ENCODE measurements around the gene TSPAN18.
A peak's percentile ranks its signal among the peaks of the same experiment; 100 is the strongest.

TSPAN18 gene

DNA sequence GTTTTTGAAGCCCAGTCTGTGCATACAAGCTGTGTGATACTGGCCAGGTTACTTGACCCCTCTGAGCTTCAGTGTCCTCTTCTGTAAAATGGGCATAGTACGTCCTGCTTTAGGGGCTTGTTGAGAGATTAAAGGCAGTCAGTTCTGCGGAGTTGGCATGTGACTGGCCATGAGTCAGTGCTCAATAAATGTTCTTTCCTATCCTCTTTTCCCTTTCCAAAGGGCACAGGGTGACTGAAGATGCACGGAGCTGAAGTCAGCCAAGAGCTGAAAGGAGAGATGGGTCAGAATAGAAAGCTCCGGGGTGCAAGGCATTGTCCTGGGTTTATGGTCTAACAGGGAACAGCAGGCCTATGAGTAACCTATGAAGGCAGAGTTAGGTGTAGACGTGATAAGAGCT lies 175.0 kb downstream of the TSPAN18 start:
- 90% methylated on average over 5 of the region's 5 CpGs for WGBS
- H3K27ac ChIP-seq (ENCODE audit: low read depth, low read length): no peak overlapping the region
- H3K4me3 ChIP-seq (ENCODE audit: low read length): no peak overlapping the region
- H3K9me3 ChIP-seq (ENCODE audit: insufficient read depth, low read depth, low read length): no peaks in the 10 kb centered on the region
- peaks cover 12% of the 10 kb centered on the region for H3K4me1 ChIP-seq (ENCODE audit: insufficient read depth, low read length)
- no peak overlapping the region for H3K9ac ChIP-seq (ENCODE audit: low read depth, low read length)
- H3K36me3 ChIP-seq (ENCODE audit: insufficient read depth, low read length): no peaks in the 10 kb centered on the region
- H3K27me3 ChIP-seq (ENCODE audit: insufficient read depth, low read length): no peaks in the 10 kb centered on the region

- no peaks in the 10 kb centered on the region for H3K9me3 ChIP-seq (ENCODE audit: insufficient read depth, low read depth, low read length)
- H3K9ac ChIP-seq (ENCODE audit: low read depth, low read length): no peak overlapping the region
- H3K27ac ChIP-seq (ENCODE audit: low read depth, low read length): no peak overlapping the region
- WGBS: 75% methylated on average over 7 of the region's 7 CpGs
- no peaks in the 10 kb centered on the region for H3K36me3 ChIP-seq (ENCODE audit: insufficient read depth, low read length)
- no peak overlapping the region for H3K4me3 ChIP-seq (ENCODE audit: low read length)
- H3K27me3 ChIP-seq (ENCODE audit: insufficient read depth, low read length): no peaks in the 10 kb centered on the region
- peaks cover 13% of the 10 kb centered on the region for H3K4me1 ChIP-seq (ENCODE audit: insufficient read depth, low read length)
Observed at GRCh38 chr11:44903035-44903434, 176.3 kb downstream of the TSPAN18 start.

DNA sequence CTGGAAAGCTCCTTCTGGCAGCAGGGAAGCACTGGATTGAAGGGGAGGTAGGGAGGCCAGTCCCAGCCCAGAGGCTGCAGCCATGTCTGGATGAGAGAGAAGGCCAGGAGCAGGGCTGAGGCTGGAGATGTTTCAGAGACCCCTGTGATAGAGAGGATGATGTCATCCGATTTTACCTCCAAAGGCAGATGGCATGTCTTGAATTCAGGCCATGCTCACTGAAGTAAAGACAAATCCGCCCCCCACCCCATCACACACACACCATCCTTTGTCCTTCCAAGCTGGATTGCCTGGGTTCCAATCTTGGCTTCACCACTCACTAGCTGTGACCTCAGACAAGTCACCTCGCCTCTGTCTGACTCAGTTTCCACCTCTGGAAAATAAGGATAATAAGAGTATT lies 176.8 kb downstream of the TSPAN18 start:
- WGBS: 90% methylated on average over 3 of the region's 3 CpGs
- no peaks in the 10 kb centered on the region for H3K36me3 ChIP-seq (ENCODE audit: insufficient read depth, low read length)

DNA sequence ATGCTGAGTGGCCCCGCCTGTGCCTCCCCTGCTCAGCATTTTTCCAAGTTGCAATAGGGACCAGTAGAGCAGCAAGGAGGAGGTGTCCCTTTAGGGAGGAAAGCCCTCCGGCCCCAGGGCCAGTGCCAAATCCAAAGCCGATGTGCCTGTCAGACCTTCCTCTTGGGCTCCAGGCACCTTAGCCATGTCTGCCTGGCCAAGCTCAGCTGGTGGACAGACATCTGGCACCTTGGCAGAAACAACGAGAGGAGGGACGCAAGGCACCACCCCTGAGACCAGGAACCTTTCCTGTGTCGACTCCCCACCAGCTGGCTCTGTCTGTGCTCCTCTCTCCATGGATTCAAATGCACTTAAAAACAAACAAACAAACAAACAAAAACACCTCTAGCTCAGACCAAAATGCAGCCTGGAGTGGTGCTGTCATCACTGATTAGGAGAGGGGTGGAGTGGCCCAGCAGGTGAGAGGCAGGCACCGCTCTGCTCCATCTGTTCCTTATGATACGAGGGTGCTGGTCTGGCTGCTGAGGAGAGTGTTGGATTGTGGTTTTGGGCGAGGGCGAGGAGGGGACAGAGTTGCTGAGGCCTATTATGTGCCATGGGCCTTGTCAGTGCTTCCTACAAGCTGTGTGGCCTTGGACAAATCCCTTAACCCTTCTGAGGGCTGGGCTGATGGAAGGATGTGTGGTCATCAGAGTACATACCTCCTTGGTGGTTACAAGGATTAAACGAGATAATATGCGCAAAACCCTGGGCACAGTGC lies 177.7 kb downstream of the TSPAN18 start:
- peaks cover 13% of the 10 kb centered on the region for H3K4me1 ChIP-seq (ENCODE audit: insufficient read depth, low read length)
- no peaks in the 10 kb centered on the region for H3K27me3 ChIP-seq (ENCODE audit: insufficient read depth, low read length)
- no peak overlapping the region for H3K9ac ChIP-seq (ENCODE audit: low read depth, low read length)
- no peak overlapping the region for H3K4me3 ChIP-seq (ENCODE audit: low read length)
- H3K9me3 ChIP-seq (ENCODE audit: insufficient read depth, low read depth, low read length): no peaks in the 10 kb centered on the region
- no peaks in the 10 kb centered on the region for H3K36me3 ChIP-seq (ENCODE audit: insufficient read depth, low read length)
- no peak overlapping the region for H3K27ac ChIP-seq (ENCODE audit: low read depth, low read length)
- WGBS: 87% methylated on average over 11 of the region's 12 CpGs

More for the DNA sequence above, 176.8 kb downstream of the TSPAN18 start:
- no peak overlapping the region for H3K4me3 ChIP-seq (ENCODE audit: low read length)
- no peak overlapping the region for H3K9ac ChIP-seq (ENCODE audit: low read depth, low read length)
- no peak overlapping the region for H3K27ac ChIP-seq (ENCODE audit: low read depth, low read length)
- peaks cover 13% of the 10 kb centered on the region for H3K4me1 ChIP-seq (ENCODE audit: insufficient read depth, low read length)
- H3K9me3 ChIP-seq (ENCODE audit: insufficient read depth, low read depth, low read length): no peaks in the 10 kb centered on the region
- no peaks in the 10 kb centered on the region for H3K27me3 ChIP-seq (ENCODE audit: insufficient read depth, low read length)

- 49% methylated on average over 9 of the region's 9 CpGs for WGBS
- Histone ChIP-seq H3K9me3 (ENCODE audit: insufficient read depth, low read depth, low read length) (no peaks in the 10 kb centered on the region), H3K27me3 (ENCODE audit: insufficient read depth, low read length) (no peaks in the 10 kb centered on the region), H3K4me1 (ENCODE audit: insufficient read depth, low read length) (peaks cover 13% of the 10 kb centered on the region), H3K9ac (ENCODE audit: low read depth, low read length) (no peak overlapping the region), H3K36me3 (ENCODE audit: insufficient read depth, low read length) (no peaks in the 10 kb centered on the region), H3K4me3 (ENCODE audit: low read length) (no peak overlapping the region), H3K27ac (ENCODE audit: low read depth, low read length) (no peak overlapping the region)
Observed at GRCh38 chr11:44905131-44905866, 178.5 kb downstream of the TSPAN18 start.

- WGBS: 77% methylated on average over 5 of the region's 5 CpGs
- Histone ChIP-seq H3K27ac (ENCODE audit: low read depth, low read length) (no peak overlapping the region), H3K36me3 (ENCODE audit: insufficient read depth, low read length) (no peaks in the 10 kb centered on the region), H3K4me3 (ENCODE audit: low read length) (no peak overlapping the region), H3K27me3 (ENCODE audit: insufficient read depth, low read length) (no peaks in the 10 kb centered on the region), H3K9ac (ENCODE audit: low read depth, low read length) (no peak overlapping the region), H3K9me3 (ENCODE audit: insufficient read depth, low read depth, low read length) (no peaks in the 10 kb centered on the region), H3K4me1 (ENCODE audit: insufficient read depth, low read length) (peaks cover 16% of the 10 kb centered on the region)
Observed at GRCh38 chr11:44906649-44907048, 179.9 kb downstream of the TSPAN18 start.

GRCh38 chr11:44909557-44909956 lies 182.8 kb downstream of the TSPAN18 start:
- WGBS: 88% methylated on average over 14 of the region's 14 CpGs
- Histone ChIP-seq H3K4me3 (ENCODE audit: low read length) (no peak overlapping the region), H3K9me3 (ENCODE audit: insufficient read depth, low read depth, low read length) (no peaks in the 10 kb centered on the region), H3K27ac (ENCODE audit: low read depth, low read length) (no peak overlapping the region), H3K36me3 (ENCODE audit: insufficient read depth, low read length) (no peaks in the 10 kb centered on the region), H3K4me1 (ENCODE audit: insufficient read depth, low read length) (peaks cover 19% of the 10 kb centered on the region), H3K27me3 (ENCODE audit: insufficient read depth, low read length) (no peaks in the 10 kb centered on the region), H3K9ac (ENCODE audit: low read depth, low read length) (no peak overlapping the region)

DNA sequence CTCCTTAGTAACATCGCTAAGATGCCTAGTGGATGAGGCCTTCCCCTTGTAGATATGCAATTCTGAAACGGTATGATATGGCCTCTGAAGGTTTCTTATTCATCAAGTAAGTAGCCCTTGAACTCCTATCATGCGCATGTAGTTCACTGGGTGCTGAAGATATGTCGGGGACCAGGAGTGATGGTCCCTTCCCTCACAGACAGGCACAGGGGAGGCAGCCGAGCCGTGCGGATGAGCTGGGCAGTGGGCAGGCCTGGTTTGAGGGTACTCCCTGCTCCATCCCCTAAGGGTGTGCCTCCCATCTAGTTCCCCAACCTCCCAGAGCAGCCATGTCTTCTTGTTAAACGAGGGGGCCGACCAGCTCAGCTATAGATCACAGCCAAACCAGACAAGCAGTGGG lies 183.8 kb downstream of the TSPAN18 start:
- no peak overlapping the region for H3K9ac ChIP-seq (ENCODE audit: low read depth, low read length)
- no peaks in the 10 kb centered on the region for H3K9me3 ChIP-seq (ENCODE audit: insufficient read depth, low read depth, low read length)
- WGBS: 91% methylated on average over 9 of the region's 9 CpGs

GRCh38 chr11:44911029-44911814 lies 184.5 kb downstream of the TSPAN18 start:
- peak overlapping the region; percentile 14; the same call in 1 of the 2 replicates for H3K27ac ChIP-seq (ENCODE audit: low read depth, low read length)
- peak overlapping the region; percentile 53 for H3K9ac ChIP-seq (ENCODE audit: low read depth, low read length)
- H3K36me3 ChIP-seq (ENCODE audit: insufficient read depth, low read length): no peaks in the 10 kb centered on the region
- no peaks in the 10 kb centered on the region for H3K9me3 ChIP-seq (ENCODE audit: insufficient read depth, low read depth, low read length)
- peaks cover 10% of the 10 kb centered on the region for H3K4me1 ChIP-seq (ENCODE audit: insufficient read depth, low read length)
- H3K27me3 ChIP-seq (ENCODE audit: insufficient read depth, low read length): no peaks in the 10 kb centered on the region
- peak overlapping the region; percentile 32 for H3K4me3 ChIP-seq (ENCODE audit: low read length)
- WGBS: 28% methylated on average over 24 of the region's 24 CpGs

More for the DNA sequence above, 183.8 kb downstream of the TSPAN18 start:
- Histone ChIP-seq H3K36me3 (ENCODE audit: insufficient read depth, low read length) (no peaks in the 10 kb centered on the region), H3K4me1 (ENCODE audit: insufficient read depth, low read length) (peaks cover 14% of the 10 kb centered on the region), H3K4me3 (ENCODE audit: low read length) (no peak overlapping the region), H3K27me3 (ENCODE audit: insufficient read depth, low read length) (no peaks in the 10 kb centered on the region), H3K27ac (ENCODE audit: low read depth, low read length) (no peak overlapping the region)

DNA sequence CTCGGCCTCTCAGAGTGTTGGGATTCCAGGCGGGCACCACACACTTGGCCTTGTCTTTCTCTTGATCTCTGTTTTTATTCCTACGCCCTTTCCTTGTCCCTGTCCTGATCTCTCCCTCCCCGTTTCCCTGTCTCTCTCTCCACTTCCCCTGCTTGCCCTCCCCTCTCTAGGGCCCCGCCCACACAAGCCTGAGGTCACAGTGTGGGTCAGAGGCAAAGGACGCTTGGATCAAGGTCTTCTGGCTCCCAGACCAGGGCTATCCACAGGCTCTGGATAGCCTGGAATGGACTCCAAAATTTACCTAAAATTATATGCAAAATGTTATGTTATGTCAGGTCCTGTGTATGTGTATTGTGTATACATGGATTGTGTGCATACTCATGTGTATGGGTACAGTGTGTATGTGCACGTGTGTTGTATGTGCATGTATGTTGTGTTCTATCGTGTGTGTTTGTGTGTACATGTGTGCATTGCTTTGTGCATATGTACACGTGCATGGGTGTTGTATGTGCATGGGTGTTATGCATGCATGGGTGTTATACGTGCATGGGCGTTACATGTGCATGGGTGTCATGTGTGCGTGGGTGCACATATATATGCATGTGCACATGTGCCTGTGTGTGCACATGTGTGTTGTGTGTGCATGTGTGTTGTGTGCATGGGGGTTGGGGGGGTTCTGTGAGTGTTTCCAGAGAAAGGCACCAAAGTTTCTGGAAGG lies 185.7 kb downstream of the TSPAN18 start:
- Histone ChIP-seq H3K4me1 (ENCODE audit: insufficient read depth, low read length) (peaks cover 6% of the 10 kb centered on the region; the same call in 1 of the 2 replicates), H3K27ac (ENCODE audit: low read depth, low read length) (no peak overlapping the region), H3K4me3 (ENCODE audit: low read length) (no peak overlapping the region), H3K9ac (ENCODE audit: low read depth, low read length) (no peak overlapping the region), H3K27me3 (ENCODE audit: insufficient read depth, low read length) (no peaks in the 10 kb centered on the region), H3K36me3 (ENCODE audit: insufficient read depth, low read length) (no peaks in the 10 kb centered on the region), H3K9me3 (ENCODE audit: insufficient read depth, low read depth, low read length) (no peaks in the 10 kb centered on the region)
- 65% methylated on average over 12 of the region's 12 CpGs for WGBS
